Gastroesophageal sphincter (tissue), 3 donors: ENCODE data around the gene HMSD.

Source experiments
- EP300 ChIP-seq: sonication (generic); formaldehyde crosslinking; IDR thresholded peaks from one replicate; pipeline ENCODE4 v1.6.1; 2017; ENCODE audit warnings: antibody characterized with exemption, mild to moderate bottlenecking
- POLR2A ChIP-seq, 2 donors: fragments of 450-650 bp; IDR thresholded peaks; one replicate each; pipeline ENCODE4 v1.6.1; 2017; ENCODE audit warnings: antibody characterized with exemption in 2 of 2, mild to moderate bottlenecking in 2 of 2, moderate library complexity in 1 of 2
- POLR2AphosphoS5 ChIP-seq: sonication (generic); formaldehyde crosslinking; IDR thresholded peaks from one replicate; pipeline ENCODE4 v1.6.1; 2017; ENCODE audit warnings: antibody characterized with exemption
- TF ChIP-seq, protein P1 (sequence below), 4 experiments: fragments of 200-600 bp in 2 of 4; fragments of 450-650 bp in 2 of 4; sonication (generic) in 1 of 4; IDR thresholded peaks; one replicate each; pipeline ENCODE4 v1.5.1; 2017 to 2019; ENCODE audit warnings: antibody characterized with exemption in 4 of 4, mild to moderate bottlenecking in 2 of 4, moderate library complexity in 2 of 4

DNA sequence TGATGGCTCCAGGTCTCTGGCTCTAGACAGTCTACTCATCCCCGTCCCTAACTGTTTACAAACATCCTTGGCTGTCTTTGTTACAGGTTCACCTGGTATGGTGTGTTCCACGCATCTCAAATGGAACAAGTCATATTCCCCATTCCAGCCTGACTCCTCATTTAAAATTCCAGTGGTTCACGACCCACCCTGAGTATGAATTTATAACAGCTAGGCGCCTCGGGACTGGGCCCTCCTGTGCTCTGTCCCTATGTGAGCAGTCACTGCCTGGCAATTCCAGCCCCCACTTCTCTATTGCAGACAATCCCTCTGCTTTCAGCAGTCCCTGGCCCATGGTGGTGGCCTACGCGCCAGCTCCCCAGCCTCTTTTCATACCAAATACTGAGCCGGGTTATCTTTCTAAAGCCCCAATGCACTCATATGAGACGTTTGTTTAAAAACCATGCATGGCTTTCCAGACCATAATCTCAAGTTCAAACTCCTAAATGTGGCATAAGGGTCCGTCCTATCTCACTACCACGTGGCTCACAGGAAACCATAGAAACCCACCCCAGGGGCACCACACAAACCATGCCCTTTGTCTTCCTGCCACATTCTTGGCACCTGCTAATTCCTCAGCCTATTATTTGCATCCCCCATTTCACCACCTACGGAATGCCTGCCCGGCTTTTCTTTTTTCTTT, 22.4 kb downstream of the HMSD start:
- TF ChIP-seq, protein P1, sequence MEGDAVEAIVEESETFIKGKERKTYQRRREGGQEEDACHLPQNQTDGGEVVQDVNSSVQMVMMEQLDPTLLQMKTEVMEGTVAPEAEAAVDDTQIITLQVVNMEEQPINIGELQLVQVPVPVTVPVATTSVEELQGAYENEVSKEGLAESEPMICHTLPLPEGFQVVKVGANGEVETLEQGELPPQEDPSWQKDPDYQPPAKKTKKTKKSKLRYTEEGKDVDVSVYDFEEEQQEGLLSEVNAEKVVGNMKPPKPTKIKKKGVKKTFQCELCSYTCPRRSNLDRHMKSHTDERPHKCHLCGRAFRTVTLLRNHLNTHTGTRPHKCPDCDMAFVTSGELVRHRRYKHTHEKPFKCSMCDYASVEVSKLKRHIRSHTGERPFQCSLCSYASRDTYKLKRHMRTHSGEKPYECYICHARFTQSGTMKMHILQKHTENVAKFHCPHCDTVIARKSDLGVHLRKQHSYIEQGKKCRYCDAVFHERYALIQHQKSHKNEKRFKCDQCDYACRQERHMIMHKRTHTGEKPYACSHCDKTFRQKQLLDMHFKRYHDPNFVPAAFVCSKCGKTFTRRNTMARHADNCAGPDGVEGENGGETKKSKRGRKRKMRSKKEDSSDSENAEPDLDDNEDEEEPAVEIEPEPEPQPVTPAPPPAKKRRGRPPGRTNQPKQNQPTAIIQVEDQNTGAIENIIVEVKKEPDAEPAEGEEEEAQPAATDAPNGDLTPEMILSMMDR (IDR thresholded peaks at IDR 0.05) = no peak
- no peak for TF ChIP-seq POLR2A (IDR thresholded peaks at IDR 0.05)
- no peak for TF ChIP-seq EP300
- TF ChIP-seq POLR2AphosphoS5 = no peak
